Lower lobe of right lung (tissue), 2 donors: ENCODE data around the gene SLC22A5. TPM values are rescaled to one million over a fixed set of nuclear protein-coding genes. Genes with fewer than 3 reads are reported as not detected.
"Not testable (repeated sequence)": the region's sequence is repeated elsewhere in the genome, so short reads cannot be mapped to it uniquely, and the experiment has no call there.

Source experiments
- ATAC-seq, 2 donors: fragments of 200-7000 bp; cut with Tn5 transposase; one replicate each; pipeline ENCODE4 v1.9.1; 2020 to 2022; ENCODE audit warnings: mild to moderate bottlenecking in 2 of 2, moderate library complexity in 2 of 2
- DNase-seq: peaks from one replicate; pipeline ENCODE4 v3.0.0-alpha.2; 2020
- H3K27ac ChIP-seq: fragments of 200-600 bp; one replicate; pipeline ENCODE4 v1.8.0; 2022
- H3K27me3 ChIP-seq: fragments of 200-600 bp; one replicate; pipeline ENCODE4 v1.8.0; 2022; ENCODE audit warnings: low read depth
- H3K36me3 ChIP-seq: fragments of 200-600 bp; one replicate; pipeline ENCODE4 v1.8.0; 2022; ENCODE audit warnings: mild to moderate bottlenecking
- H3K4me1 ChIP-seq: fragments of 200-600 bp; one replicate; pipeline ENCODE4 v1.8.0; 2022
- H3K4me3 ChIP-seq: fragments of 200-600 bp; one replicate; pipeline ENCODE4 v1.8.0; 2022; ENCODE audit warnings: mild to moderate bottlenecking
- H3K9me3 ChIP-seq: fragments of 200-600 bp; one replicate; pipeline ENCODE4 v1.8.0; 2022
- intact Hi-C: fragments of 100-400 bp; cut with DNase I; formaldehyde crosslinking; loops from one replicate; pipeline ENCODE4 v1.11.0; 2022
- total RNA-seq: library from RNA; stranded (reverse); fragmentation: NEBNext Ultra II Directional; extraction: Animal tissue kit (Norgen Biotek cat#: 25700); gene quantifications from one replicate; pipeline ENCODE4 v1.2.1, GENCODE V29; 2021
- TF ChIP-seq, protein P1 (sequence below): fragments of 200-600 bp; IDR thresholded peaks from one replicate; pipeline ENCODE4 v1.8.0; 2022; ENCODE audit warnings: antibody characterized with exemption, mild to moderate bottlenecking
- donor health status: DM: no; HTN: yes; CAD: no; lungs with severe emphysema.

SLC22A5 gene
- total RNA-seq, 1 donor from 2014 or later = 12.6 TPM

DNA sequence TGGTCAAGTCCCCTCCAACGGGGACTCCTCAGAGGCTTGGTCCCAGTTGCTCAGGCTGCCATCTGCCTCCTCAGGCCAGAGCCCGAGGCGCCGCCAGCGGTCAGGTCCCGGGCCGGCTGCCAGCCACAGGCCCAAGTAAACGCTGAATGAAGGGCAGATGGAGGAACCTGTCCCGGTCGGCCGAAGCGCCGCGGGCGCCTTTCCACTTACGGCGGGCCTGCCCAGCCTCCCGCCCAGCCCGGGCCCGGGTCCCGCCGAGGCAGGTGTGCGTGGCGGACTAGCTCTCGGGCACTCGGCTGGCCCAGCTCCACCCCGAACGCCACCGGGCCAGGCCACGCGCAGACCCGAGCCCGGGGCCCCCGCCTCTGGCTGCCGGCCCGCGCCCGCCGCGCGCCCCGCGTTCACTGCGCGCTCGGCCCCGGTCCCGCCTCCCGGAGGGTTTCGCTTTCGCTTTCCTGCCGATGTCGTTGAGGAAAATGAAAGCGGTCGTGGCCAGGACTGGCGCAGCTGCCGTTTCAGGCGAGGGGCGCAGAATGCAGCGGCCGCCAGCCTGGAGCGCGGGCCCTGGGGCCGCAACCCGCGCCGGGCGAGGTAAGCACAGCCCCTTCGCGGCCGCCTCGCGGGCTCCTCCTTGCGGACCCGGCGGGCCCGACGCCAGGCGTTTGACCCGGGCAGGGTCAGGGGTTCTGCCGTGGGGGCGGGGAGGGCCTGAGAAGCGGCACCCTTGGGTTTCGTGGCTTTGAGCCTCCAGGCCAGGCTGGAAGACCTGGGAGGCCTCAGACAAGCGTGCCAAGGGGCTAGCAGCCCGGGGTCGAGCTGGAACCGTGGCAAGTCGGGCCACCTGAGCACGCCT lies 41.2 kb downstream of the SLC22A5 start:
- Histone ChIP-seq H3K4me1 (peaks cover 70% of the 10 kb centered on the region), H3K27me3 (no peaks in the 10 kb centered on the region), H3K9me3 (no peaks in the 10 kb centered on the region), H3K4me3 (peak overlapping the region; percentile 81), H3K36me3 (no peaks in the 10 kb centered on the region), H3K27ac (peak overlapping the region; percentile 99)
- intact Hi-C loops = no loop called here
- peak; percentile 89 to 93 for ATAC-seq
- DNase-seq = peak; percentile 90
- TF ChIP-seq, protein P1, sequence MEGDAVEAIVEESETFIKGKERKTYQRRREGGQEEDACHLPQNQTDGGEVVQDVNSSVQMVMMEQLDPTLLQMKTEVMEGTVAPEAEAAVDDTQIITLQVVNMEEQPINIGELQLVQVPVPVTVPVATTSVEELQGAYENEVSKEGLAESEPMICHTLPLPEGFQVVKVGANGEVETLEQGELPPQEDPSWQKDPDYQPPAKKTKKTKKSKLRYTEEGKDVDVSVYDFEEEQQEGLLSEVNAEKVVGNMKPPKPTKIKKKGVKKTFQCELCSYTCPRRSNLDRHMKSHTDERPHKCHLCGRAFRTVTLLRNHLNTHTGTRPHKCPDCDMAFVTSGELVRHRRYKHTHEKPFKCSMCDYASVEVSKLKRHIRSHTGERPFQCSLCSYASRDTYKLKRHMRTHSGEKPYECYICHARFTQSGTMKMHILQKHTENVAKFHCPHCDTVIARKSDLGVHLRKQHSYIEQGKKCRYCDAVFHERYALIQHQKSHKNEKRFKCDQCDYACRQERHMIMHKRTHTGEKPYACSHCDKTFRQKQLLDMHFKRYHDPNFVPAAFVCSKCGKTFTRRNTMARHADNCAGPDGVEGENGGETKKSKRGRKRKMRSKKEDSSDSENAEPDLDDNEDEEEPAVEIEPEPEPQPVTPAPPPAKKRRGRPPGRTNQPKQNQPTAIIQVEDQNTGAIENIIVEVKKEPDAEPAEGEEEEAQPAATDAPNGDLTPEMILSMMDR = peak; percentile 68

DNA sequence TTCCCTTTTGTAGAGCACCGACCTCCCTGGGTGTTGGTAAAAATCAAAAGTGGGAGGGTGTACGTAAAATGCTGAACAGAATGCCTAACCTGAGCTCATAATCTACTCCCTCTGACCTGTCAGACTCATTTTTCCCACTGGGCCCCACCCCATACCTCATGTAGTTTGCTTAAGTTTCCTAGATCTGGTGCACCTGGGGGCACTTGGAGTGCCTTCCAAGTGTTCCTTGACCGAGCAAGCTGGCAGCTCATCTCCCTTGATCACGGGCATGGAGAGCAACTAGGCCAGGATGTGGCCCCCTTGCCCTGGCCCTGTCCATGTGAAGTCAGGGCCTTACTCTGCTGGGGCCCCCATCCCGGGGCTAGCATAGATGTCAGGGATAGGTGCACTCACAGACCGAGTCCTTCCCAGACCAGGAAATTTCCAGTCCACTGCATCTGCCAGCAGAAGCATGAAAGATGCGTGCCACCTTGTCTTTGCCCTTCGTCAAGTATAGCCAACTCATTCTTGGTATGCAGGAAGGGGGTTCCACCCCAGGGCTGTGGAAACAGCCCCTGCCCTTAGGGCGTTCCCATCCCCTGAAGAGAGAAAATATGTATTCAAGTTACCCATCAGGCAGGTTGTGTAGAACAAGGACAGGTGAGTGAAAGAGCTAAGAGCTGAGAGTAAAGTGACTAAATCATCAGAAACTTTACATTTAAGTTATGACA lies 41.9 kb downstream of the SLC22A5 start:
- peak overlapping the region; percentile 81 for H3K4me3 ChIP-seq
- ATAC-seq (peak; percentile 52 to 55), DNase-seq (no peak)
- peak overlapping the region; percentile 99 for H3K27ac ChIP-seq
- intact Hi-C loops = no loop called here
- TF ChIP-seq, protein P1 = no peak
- H3K36me3 ChIP-seq = no peaks in the 10 kb centered on the region
- no peaks in the 10 kb centered on the region for H3K9me3 ChIP-seq
- H3K27me3 ChIP-seq = no peaks in the 10 kb centered on the region
- peaks cover 69% of the 10 kb centered on the region for H3K4me1 ChIP-seq

DNA sequence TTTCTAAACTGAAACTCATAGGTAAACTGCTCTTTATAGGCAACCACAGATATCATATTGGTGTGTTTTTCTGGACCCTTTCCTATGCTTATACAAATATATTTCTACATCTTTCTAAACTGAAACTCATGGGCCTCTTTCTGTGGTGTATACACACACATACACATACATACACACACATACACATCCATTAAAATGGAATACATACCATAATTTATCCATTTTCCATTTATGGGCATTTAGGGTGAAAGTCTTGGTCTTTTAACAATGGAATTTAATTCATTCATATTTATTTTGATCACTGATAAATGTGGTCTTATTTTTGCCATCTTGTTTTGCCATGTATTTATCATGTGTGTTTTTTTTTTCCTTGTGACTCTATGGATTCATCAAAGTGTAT lies 44.1 kb downstream of the SLC22A5 start:
- Histone ChIP-seq H3K9me3 (no peaks in the 10 kb centered on the region), H3K27ac (peak overlapping the region; percentile 99), H3K36me3 (no peaks in the 10 kb centered on the region), H3K4me3 (no peak overlapping the region), H3K27me3 (no peaks in the 10 kb centered on the region), H3K4me1 (peaks cover 87% of the 10 kb centered on the region)
- ATAC-seq = no peak
- intact Hi-C loops = no loop called here
- TF ChIP-seq, protein P1 = no peak
- no peak for DNase-seq

DNA sequence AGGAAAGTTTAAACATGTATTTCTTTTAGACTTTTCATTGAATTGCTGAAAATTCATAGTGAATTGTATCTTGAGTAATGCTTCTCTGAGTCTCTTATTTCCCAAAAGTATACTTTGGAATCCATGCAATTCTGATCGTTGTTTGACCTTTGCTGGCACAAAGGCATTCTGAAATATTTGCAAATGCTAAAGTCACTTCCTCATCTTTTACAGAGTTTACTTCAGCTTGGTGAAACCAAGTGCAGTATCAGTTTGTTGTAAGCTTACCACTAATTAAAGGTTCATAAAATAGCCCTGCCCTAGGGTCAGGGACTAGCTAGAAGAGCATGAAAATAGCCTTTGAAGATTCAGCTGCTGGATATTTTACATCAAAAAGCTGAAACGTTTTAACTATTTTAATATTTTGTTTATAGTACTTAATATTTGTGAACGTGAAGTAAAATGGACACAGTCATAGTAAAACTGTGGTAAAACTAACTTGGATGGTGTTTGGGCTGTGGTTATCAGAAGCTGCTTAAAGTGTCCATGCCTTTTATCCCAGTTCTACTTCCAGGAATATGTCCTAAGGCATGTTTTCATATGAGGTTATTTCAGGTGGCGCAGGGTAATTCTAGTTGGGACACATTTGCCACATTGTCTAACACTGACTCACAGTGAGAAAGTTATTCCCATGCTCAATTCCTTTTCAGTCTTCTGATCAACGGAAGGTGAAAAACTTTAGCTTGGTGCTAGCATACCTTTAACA lies 45.3 kb downstream of the SLC22A5 start:
- H3K4me3 ChIP-seq = peak overlapping the region; percentile 1
- H3K9me3 ChIP-seq = no peaks in the 10 kb centered on the region
- H3K27me3 ChIP-seq = no peaks in the 10 kb centered on the region
- peak in 1 of 2 donors; percentile 15 for ATAC-seq
- intact Hi-C loops = no loop called here
- no peak for DNase-seq
- TF ChIP-seq, protein P1 = no peak
- peak overlapping the region; percentile 71 for H3K27ac ChIP-seq
- H3K4me1 ChIP-seq = peaks cover 87% of the 10 kb centered on the region
- H3K36me3 ChIP-seq = no peaks in the 10 kb centered on the region

DNA sequence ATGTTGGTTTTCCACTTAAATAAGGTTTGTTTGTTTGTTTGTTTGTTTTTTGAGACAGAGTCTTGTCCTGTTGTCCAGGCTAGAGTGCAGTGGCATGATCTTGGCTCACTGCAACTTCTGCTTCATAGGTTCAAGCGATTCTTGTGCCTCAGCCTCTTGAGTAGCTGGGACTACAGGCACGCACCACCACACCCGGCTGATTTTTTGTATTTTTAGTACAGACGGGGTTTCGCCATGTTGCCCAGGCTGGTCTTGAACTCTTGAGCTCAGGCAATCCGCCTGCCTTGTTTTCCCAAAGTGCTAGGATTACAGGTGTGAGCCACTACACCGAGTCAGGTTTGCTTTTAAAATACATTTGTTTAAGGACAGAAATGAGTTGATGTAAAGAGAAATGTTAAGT lies 46.0 kb downstream of the SLC22A5 start:
- DNase-seq, ATAC-seq, H3K9me3 ChIP-seq, H3K36me3 ChIP-seq, H3K4me3 ChIP-seq, H3K27me3 ChIP-seq, intact Hi-C loops: not testable (repeated sequence)
- Histone ChIP-seq H3K4me1 (peaks cover 89% of the 10 kb centered on the region), H3K27ac (peak overlapping the region; percentile 71)
